ENCODE results near the gene GHR. TPM values are rescaled to one million over a fixed set of nuclear protein-coding genes. Genes with fewer than 3 reads are reported as not detected.

GHR gene
- total RNA-seq, 2 experiments from 2014 or later, result not detected

- Mint-ChIP-seq H3K27ac (no peak overlapping the region), H3K9me3 (no peaks in the 10 kb centered on the region), H3K27me3 (no peaks in the 10 kb centered on the region), H3K4me1 (no peaks in the 10 kb centered on the region), H3K4me3 (no peak overlapping the region), H3K36me3 (ENCODE audit: low read depth) (no peaks in the 10 kb centered on the region)
- CTCF ChIA-PET, result no interaction called here
- POLR2A ChIA-PET, result no interaction called here
- DNase-seq, result no peak
Observed at GRCh38 chr5:42487821-42488220, 64.6 kb downstream of the GHR start.

- Mint-ChIP-seq H3K27me3 (peaks cover 2% of the 10 kb centered on the region), H3K9me3 (no peaks in the 10 kb centered on the region), H3K27ac (no peak overlapping the region), H3K4me1 (no peaks in the 10 kb centered on the region), H3K36me3 (ENCODE audit: low read depth) (no peaks in the 10 kb centered on the region), H3K4me3 (no peak overlapping the region)
- POLR2A ChIA-PET, result no interaction called here
- CTCF ChIA-PET, result no interaction called here
- no peak for DNase-seq
Observed at GRCh38 chr5:42490831-42491230, 67.6 kb downstream of the GHR start.

GRCh38 chr5:42491699-42492098 lies 68.5 kb downstream of the GHR start:
- ChIA-PET POLR2A (no interaction called here), CTCF (no interaction called here)
- peaks cover 2% of the 10 kb centered on the region for H3K27me3 Mint-ChIP-seq
- H3K27ac Mint-ChIP-seq, result no peak overlapping the region
- H3K36me3 Mint-ChIP-seq (ENCODE audit: low read depth), result no peaks in the 10 kb centered on the region
- no peak overlapping the region for H3K4me3 Mint-ChIP-seq
- DNase-seq, result no peak
- H3K4me1 Mint-ChIP-seq, result no peaks in the 10 kb centered on the region
- H3K9me3 Mint-ChIP-seq, result no peaks in the 10 kb centered on the region

DNA sequence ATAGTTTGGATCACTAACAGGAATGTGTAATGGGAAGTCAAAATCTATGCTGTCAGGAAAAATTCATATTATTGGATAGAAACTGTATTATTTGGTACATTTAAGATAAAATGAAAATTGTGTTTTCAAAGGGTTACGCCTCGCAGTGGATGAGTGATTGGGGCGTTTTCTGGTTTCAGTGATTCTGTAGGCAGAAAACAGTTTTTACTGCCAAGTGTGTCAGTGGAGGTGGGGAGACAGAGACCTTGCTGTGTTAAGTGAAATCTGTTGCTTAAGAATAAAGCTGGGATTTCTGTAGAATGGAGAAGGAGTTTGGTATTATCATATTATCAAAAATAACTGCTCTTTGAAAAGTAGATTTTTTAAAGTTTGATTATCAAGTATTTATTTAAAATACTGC lies 69.7 kb downstream of the GHR start:
- ChIA-PET POLR2A (no interaction called here), CTCF (no interaction called here)
- no peaks in the 10 kb centered on the region for H3K36me3 Mint-ChIP-seq (ENCODE audit: low read depth)
- no peak for DNase-seq
- H3K4me3 Mint-ChIP-seq, result no peak overlapping the region
- H3K27me3 Mint-ChIP-seq, result peaks cover 2% of the 10 kb centered on the region
- H3K4me1 Mint-ChIP-seq, result no peaks in the 10 kb centered on the region
- H3K9me3 Mint-ChIP-seq, result no peaks in the 10 kb centered on the region
- no peak overlapping the region for H3K27ac Mint-ChIP-seq

DNA sequence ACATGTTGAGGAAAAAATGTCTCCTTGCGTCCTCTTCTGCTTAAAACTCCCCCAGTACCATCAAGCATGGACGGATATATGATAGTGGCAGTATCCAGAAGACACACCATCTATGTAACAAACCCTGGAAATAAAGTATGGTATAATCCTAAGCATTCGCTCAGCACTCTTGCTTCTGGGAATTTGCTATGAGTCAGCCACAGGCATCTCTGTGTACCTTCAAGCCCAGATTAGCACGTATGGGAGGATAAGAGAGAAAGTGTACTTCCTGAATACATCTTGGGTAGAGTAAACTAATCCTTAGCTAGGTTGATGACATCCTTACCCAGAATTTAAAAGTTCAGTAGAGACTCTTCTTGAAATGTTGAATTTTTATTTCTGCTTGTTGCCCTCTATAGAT lies 71.2 kb downstream of the GHR start:
- H3K27me3 Mint-ChIP-seq, result peaks cover 2% of the 10 kb centered on the region
- CTCF ChIA-PET, result no interaction called here
- no peak overlapping the region for H3K27ac Mint-ChIP-seq
- H3K9me3 Mint-ChIP-seq, result no peaks in the 10 kb centered on the region
- DNase-seq, result no peak
- no peaks in the 10 kb centered on the region for H3K4me1 Mint-ChIP-seq
- H3K4me3 Mint-ChIP-seq, result no peak overlapping the region
- POLR2A ChIA-PET, result no interaction called here
- no peaks in the 10 kb centered on the region for H3K36me3 Mint-ChIP-seq (ENCODE audit: low read depth)

- POLR2A ChIA-PET, result no interaction called here
- peaks cover 2% of the 10 kb centered on the region for H3K27me3 Mint-ChIP-seq
- no peaks in the 10 kb centered on the region for H3K4me1 Mint-ChIP-seq
- H3K36me3 Mint-ChIP-seq (ENCODE audit: low read depth), result no peaks in the 10 kb centered on the region
- H3K4me3 Mint-ChIP-seq, result no peak overlapping the region
- H3K27ac Mint-ChIP-seq, result no peak overlapping the region
- DNase-seq, result no peak
- H3K9me3 Mint-ChIP-seq, result no peaks in the 10 kb centered on the region
- CTCF ChIA-PET, result no interaction called here
Observed at GRCh38 chr5:42495914-42496313, 72.7 kb downstream of the GHR start.

DNA sequence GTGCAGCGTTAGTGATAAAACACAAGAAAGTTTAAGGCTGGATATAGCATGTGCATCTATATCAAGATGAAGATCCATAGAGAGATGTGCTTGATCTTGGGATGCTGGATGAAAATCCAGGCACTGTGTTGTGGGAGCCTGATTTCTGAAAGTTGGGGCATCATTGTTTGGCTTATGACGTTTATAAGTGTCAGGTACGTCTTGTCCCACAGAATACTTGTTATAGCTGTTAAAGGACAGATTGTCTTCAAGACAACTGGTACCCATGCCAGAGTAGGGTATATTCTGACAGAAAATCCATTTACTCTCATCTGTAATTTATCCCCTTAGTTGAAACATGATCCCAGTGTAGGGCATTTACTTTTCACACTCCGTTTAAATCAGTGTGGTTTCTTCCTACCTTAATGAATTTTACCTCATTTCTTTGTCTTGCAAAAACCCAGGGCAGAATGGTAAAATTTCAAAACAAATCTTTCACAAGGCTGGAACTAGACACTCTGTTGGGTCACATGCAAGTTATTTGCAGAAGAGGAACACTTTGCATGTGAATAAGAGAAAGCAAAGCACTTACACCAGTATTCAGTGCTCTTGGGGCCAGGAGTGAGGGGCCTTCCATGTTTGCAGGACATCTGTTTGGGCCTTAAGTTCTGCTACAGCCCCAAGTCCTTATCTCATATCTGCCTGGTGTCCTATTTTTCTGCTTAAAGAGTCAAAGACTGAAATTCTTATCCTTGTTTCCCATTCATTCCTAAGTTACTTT lies 73.3 kb downstream of the GHR start:
- H3K27ac Mint-ChIP-seq, result no peak overlapping the region
- H3K27me3 Mint-ChIP-seq, result peaks cover 2% of the 10 kb centered on the region
- no peaks in the 10 kb centered on the region for H3K4me1 Mint-ChIP-seq
- H3K36me3 Mint-ChIP-seq (ENCODE audit: low read depth), result no peaks in the 10 kb centered on the region
- ChIA-PET CTCF (no interaction called here), POLR2A (no interaction called here)
- DNase-seq, result no peak
- H3K9me3 Mint-ChIP-seq, result no peaks in the 10 kb centered on the region
- no peak overlapping the region for H3K4me3 Mint-ChIP-seq

- Mint-ChIP-seq H3K36me3 (ENCODE audit: low read depth) (no peaks in the 10 kb centered on the region), H3K4me1 (no peaks in the 10 kb centered on the region), H3K9me3 (no peaks in the 10 kb centered on the region), H3K27ac (no peak overlapping the region), H3K27me3 (peaks cover 2% of the 10 kb centered on the region), H3K4me3 (no peak overlapping the region)
- POLR2A ChIA-PET, result no interaction called here
- no peak for DNase-seq
- CTCF ChIA-PET, result no interaction called here
Observed at GRCh38 chr5:42498000-42498399, 74.8 kb downstream of the GHR start.

GRCh38 chr5:42499016-42499415 lies 75.8 kb downstream of the GHR start:
- ChIA-PET POLR2A (no interaction called here), CTCF (no interaction called here)

GRCh38 chr5:42500003-42500599 lies 76.9 kb downstream of the GHR start:
- no peak overlapping the region for H3K27ac Mint-ChIP-seq
- H3K36me3 Mint-ChIP-seq (ENCODE audit: low read depth), result no peaks in the 10 kb centered on the region
- H3K27me3 Mint-ChIP-seq, result no peaks in the 10 kb centered on the region
- no peaks in the 10 kb centered on the region for H3K9me3 Mint-ChIP-seq
- ChIA-PET POLR2A (no interaction called here), CTCF (no interaction called here)
- no peaks in the 10 kb centered on the region for H3K4me1 Mint-ChIP-seq
- H3K4me3 Mint-ChIP-seq, result no peak overlapping the region
- no peak for DNase-seq

More at GRCh38 chr5:42499016-42499415, 75.8 kb downstream of the GHR start:
- H3K27ac Mint-ChIP-seq, result no peak overlapping the region
- no peaks in the 10 kb centered on the region for H3K36me3 Mint-ChIP-seq (ENCODE audit: low read depth)
- H3K27me3 Mint-ChIP-seq, result peaks cover 2% of the 10 kb centered on the region
- no peak for DNase-seq
- no peak overlapping the region for H3K4me3 Mint-ChIP-seq
- H3K9me3 Mint-ChIP-seq, result no peaks in the 10 kb centered on the region
- H3K4me1 Mint-ChIP-seq, result no peaks in the 10 kb centered on the region

DNA sequence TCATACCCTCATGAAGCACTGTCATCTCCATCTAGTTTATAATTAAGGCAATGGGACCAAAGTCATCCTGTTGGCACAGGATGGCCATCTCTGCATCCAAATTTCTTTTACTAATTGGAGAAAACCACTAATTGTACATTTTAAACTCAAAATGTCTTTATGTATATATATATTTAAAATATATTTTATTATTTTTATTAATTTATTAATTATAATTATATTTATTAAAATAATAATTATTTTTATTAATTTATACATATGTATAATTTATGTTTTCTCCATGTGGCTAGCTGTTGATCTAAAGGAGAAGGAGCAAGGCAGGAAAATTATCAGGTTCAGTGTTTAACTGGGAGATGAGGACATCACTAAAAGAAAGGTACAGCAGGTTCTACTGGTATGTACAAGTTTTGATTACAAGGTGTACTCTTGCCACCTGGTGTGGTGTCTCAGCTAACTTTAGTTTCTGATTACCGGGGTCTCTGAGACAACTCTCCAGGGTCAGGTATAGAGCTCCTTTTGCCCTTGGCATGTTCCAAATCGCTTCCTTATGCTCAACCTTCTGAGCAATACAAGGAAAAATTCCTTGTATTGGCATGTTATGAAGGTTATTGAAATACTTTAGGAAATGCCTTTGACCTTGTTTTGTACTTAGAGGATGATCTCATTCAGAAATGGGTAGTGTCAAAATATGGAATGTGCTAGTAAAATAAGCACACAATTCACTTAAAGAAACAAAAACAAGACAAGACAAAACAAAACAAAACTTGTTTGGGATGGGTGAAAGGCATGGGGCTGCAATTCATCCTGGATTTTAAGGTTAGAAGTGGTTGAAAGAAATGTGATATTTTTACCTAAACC lies 79.6 kb downstream of the GHR start:
- Mint-ChIP-seq H3K4me3 (no peak overlapping the region), H3K9me3 (no peaks in the 10 kb centered on the region), H3K4me1 (no peaks in the 10 kb centered on the region), H3K27me3 (no peaks in the 10 kb centered on the region), H3K27ac (no peak overlapping the region), H3K36me3 (ENCODE audit: low read depth) (no peaks in the 10 kb centered on the region)
- CTCF ChIA-PET, result no interaction called here
- POLR2A ChIA-PET, result no interaction called here
- no peak for DNase-seq

DNA sequence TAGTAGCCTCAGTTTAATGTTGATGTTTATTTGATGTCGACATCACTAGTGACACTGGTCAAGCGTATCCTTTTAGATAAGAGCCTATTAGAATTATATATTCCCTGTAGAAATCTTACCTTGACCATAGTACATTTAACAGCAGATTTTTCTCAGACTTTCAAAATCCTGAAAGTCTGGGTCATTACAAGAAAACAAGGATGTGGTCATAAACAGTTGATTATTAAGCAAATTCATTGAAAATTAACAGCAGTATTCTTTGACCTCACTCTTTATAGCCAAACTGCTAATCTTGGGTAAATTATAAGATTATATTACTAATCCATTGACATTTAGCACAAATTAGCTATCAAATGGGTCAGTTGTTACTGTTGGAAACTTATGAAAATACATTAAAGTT lies 83.4 kb downstream of the GHR start:
- H3K4me1 Mint-ChIP-seq, result no peaks in the 10 kb centered on the region
- no peaks in the 10 kb centered on the region for H3K36me3 Mint-ChIP-seq (ENCODE audit: low read depth)
- no peak overlapping the region for H3K27ac Mint-ChIP-seq
- no peak overlapping the region for H3K4me3 Mint-ChIP-seq
- H3K27me3 Mint-ChIP-seq, result no peaks in the 10 kb centered on the region
- ChIA-PET CTCF (no interaction called here), POLR2A (no interaction called here)
- no peak for DNase-seq
- H3K9me3 Mint-ChIP-seq, result no peaks in the 10 kb centered on the region

DNA sequence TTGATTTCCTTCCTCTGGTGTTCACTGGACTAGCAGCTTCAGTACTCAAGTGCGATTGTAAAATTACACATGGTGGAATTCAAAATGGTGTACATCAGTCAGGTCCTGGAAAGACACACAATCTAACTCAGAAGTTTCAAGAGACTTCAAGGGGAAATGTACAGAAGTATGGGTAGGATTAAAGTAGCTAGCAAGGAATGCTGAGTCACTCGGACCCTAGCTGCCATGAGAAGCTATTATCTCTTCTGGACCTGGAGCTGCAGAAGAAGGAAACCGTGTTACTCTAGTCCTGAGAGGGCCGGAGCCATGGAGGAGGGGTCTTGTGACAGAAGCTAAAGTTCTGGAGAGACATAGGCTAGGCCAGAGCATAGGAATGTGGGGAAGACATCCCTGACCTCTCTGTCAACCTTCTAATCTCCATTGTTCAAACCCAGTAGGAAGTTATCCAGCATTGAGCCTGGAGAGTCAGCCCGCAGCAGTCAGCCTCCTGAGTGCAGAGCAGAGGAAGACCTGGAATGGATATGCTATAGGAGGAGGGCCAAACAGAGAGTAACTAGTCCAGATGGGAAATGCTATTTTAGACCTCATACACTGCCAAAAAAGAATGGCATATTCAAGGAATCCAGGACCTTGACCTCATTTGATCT lies 84.3 kb downstream of the GHR start:
- ChIA-PET POLR2A (no interaction called here), CTCF (no interaction called here)
- Mint-ChIP-seq H3K27ac (no peak overlapping the region), H3K36me3 (ENCODE audit: low read depth) (no peaks in the 10 kb centered on the region), H3K9me3 (no peaks in the 10 kb centered on the region), H3K27me3 (no peaks in the 10 kb centered on the region), H3K4me1 (no peaks in the 10 kb centered on the region), H3K4me3 (no peak overlapping the region)
- no peak for DNase-seq
